DOHH2 (cell line): ENCODE measurements around the gene NEGR1.

Experiments
- H3F3A ChIP-seq: fragments of 200-600 bp; sonication (generic), shearing (Covaris generic); 2 replicates; pipeline ENCODE4 v1.6.0; 2016; ENCODE audit warnings: antibody characterized with exemption, mild to moderate bottlenecking; ENCODE audit not compliant: control insufficient read depth, insufficient read depth
- H3K27ac ChIP-seq: fragments of 200-600 bp; sonication (generic); 2 replicates; pipeline ENCODE4 v1.5.1; 2014; ENCODE audit warnings: low read depth, mild to moderate bottlenecking, low read length, moderate library complexity
- H3K27me3 ChIP-seq: fragments of 200-600 bp; sonication (generic); 2 replicates; pipeline ENCODE4 v1.6.1; 2014; ENCODE audit warnings: mild to moderate bottlenecking, low read length, mixed read lengths; ENCODE audit not compliant: control insufficient read depth
- H3K36me3 ChIP-seq: fragments of 200-600 bp; sonication (generic); 2 replicates; pipeline ENCODE4 v1.6.1; 2014; ENCODE audit warnings: mild to moderate bottlenecking, low read length, moderate library complexity, mixed read lengths; ENCODE audit not compliant: control insufficient read depth
- H3K4me1 ChIP-seq: fragments of 200-600 bp; sonication (generic); 2 replicates; pipeline ENCODE4 v1.6.1; 2014; ENCODE audit warnings: mild to moderate bottlenecking, low read length, mixed read lengths; ENCODE audit not compliant: control insufficient read depth
- H3K4me2 ChIP-seq: fragments of 200-600 bp; sonication (generic); 2 replicates; pipeline ENCODE4 v1.6.0; 2014; ENCODE audit warnings: mild to moderate bottlenecking, low read length, moderate library complexity
- H3K4me3 ChIP-seq: fragments of 200-600 bp; sonication (generic); 2 replicates; pipeline ENCODE4 v1.5.1; 2014; ENCODE audit warnings: mild to moderate bottlenecking, low read length, mixed read lengths
- H3K79me2 ChIP-seq: fragments of 200-600 bp; sonication (generic); 2 replicates; pipeline ENCODE4 v1.6.1; 2014; ENCODE audit warnings: mild to moderate bottlenecking, low read length, mixed read lengths; ENCODE audit not compliant: control insufficient read depth
- H3K9me2 ChIP-seq: fragments of 200-600 bp; sonication (generic); replicated peaks from 2 replicates; pipeline ENCODE4 v1.6.1; 2014; ENCODE audit warnings: mild to moderate bottlenecking, low read length, mixed read lengths; ENCODE audit not compliant: control insufficient read depth
- H3K9me3 ChIP-seq: fragments of 200-600 bp; sonication (generic); 2 replicates; pipeline ENCODE4 v1.6.1; 2014; ENCODE audit warnings: antibody characterized with exemption, low read length, mixed read lengths; ENCODE audit not compliant: control insufficient read depth, insufficient read depth
- H4K20me1 ChIP-seq: fragments of 200-600 bp; sonication (generic); 2 replicates; pipeline ENCODE4 v1.6.0; 2014; ENCODE audit warnings: low read depth, mild to moderate bottlenecking, antibody characterized with exemption, low read length, moderate library complexity; ENCODE audit not compliant: control insufficient read depth, insufficient read depth
- CTCF ChIP-seq: fragments of 200-600 bp; sonication (generic); IDR thresholded peaks from one replicate; pipeline ENCODE4 v1.5.1; 2014; ENCODE audit warnings: antibody characterized with exemption, mild to moderate bottlenecking, low read depth, low read length; ENCODE audit not compliant: poor library complexity, severe bottlenecking
- EZH2phosphoT487 ChIP-seq: fragments of 200-600 bp; sonication (generic); IDR thresholded peaks from 2 replicates; pipeline ENCODE4 v1.6.1; 2017; ENCODE audit warnings: borderline replicate concordance, mild to moderate bottlenecking, antibody characterized with exemption, low read length, moderate library complexity, mixed read lengths

The NEGR1 gene

GRCh38 chr1:72056516-72056915 lies 225.8 kb downstream of the NEGR1 start:
- Histone ChIP-seq H3K4me1 (no peaks in the 10 kb centered on the region), H3K27me3 (no peaks in the 10 kb centered on the region), H3K36me3 (no peaks in the 10 kb centered on the region), H3K4me2 (no peak overlapping the region), H3K27ac (no peak overlapping the region), H3K79me2 (no peaks in the 10 kb centered on the region), H3K9me3 (no peaks in the 10 kb centered on the region), H3F3A (no peaks in the 10 kb centered on the region), H3K4me3 (no peak overlapping the region), H4K20me1 (no peaks in the 10 kb centered on the region), H3K9me2 (no peaks in the 10 kb centered on the region)
- TF ChIP-seq EZH2phosphoT487 = no peak
- no peak for TF ChIP-seq CTCF

- no peaks in the 10 kb centered on the region for H3K79me2 ChIP-seq
- H3K9me2 ChIP-seq = no peaks in the 10 kb centered on the region
- no peaks in the 10 kb centered on the region for H3K9me3 ChIP-seq
- H3K4me1 ChIP-seq = no peaks in the 10 kb centered on the region
- no peaks in the 10 kb centered on the region for H3F3A ChIP-seq
- H3K27me3 ChIP-seq = no peaks in the 10 kb centered on the region
- H3K36me3 ChIP-seq = no peaks in the 10 kb centered on the region
- H4K20me1 ChIP-seq = no peaks in the 10 kb centered on the region
- H3K4me3 ChIP-seq = no peak overlapping the region
- no peak overlapping the region for H3K27ac ChIP-seq
- TF ChIP-seq EZH2phosphoT487 = no peak
- TF ChIP-seq CTCF = no peak
- no peak overlapping the region for H3K4me2 ChIP-seq
Observed at GRCh38 chr1:72051538-72051937, 230.8 kb downstream of the NEGR1 start.

- H3K27me3 ChIP-seq = no peaks in the 10 kb centered on the region
- no peak for TF ChIP-seq CTCF
- no peak for TF ChIP-seq EZH2phosphoT487
- no peaks in the 10 kb centered on the region for H4K20me1 ChIP-seq
- H3K9me2 ChIP-seq = no peaks in the 10 kb centered on the region
- H3K79me2 ChIP-seq = no peaks in the 10 kb centered on the region
- no peaks in the 10 kb centered on the region for H3F3A ChIP-seq
- H3K4me1 ChIP-seq = no peaks in the 10 kb centered on the region
- H3K4me2 ChIP-seq = no peak overlapping the region
- H3K36me3 ChIP-seq = no peaks in the 10 kb centered on the region
- H3K4me3 ChIP-seq = no peak overlapping the region
- H3K9me3 ChIP-seq = no peaks in the 10 kb centered on the region
- no peak overlapping the region for H3K27ac ChIP-seq
Observed at GRCh38 chr1:72050551-72050950, 231.8 kb downstream of the NEGR1 start.

- Histone ChIP-seq H3K4me3 (no peak overlapping the region), H3K9me2 (no peaks in the 10 kb centered on the region), H3K27me3 (no peaks in the 10 kb centered on the region), H3K4me2 (no peak overlapping the region), H3F3A (no peaks in the 10 kb centered on the region), H4K20me1 (no peaks in the 10 kb centered on the region), H3K9me3 (no peaks in the 10 kb centered on the region), H3K27ac (no peak overlapping the region), H3K36me3 (no peaks in the 10 kb centered on the region), H3K4me1 (no peaks in the 10 kb centered on the region), H3K79me2 (no peaks in the 10 kb centered on the region)
- peak; percentile 60 for TF ChIP-seq CTCF
- no peak for TF ChIP-seq EZH2phosphoT487
Observed at GRCh38 chr1:72037745-72038343, 244.5 kb downstream of the NEGR1 start.
